Stimulated activated CD4-positive, alpha-beta T cell treated with anti-CD3 and anti-CD28 coated beads, Interleukin-15, amount 100 ng/mL, for 1 hour (primary cell): ENCODE results near the gene ADPRH.
"Not testable (repeated sequence)": the region's sequence is repeated elsewhere in the genome, so short reads cannot be mapped to it uniquely, and the experiment has no call there.

Experiments
- DNase-seq, 2 donors: peaks; one replicate each; pipeline ENCODE4 v3.0.0-alpha.2; 2020; ENCODE audit warnings: low read depth in 1 of 2, low spot score in 1 of 2

ADPRH gene

DNA sequence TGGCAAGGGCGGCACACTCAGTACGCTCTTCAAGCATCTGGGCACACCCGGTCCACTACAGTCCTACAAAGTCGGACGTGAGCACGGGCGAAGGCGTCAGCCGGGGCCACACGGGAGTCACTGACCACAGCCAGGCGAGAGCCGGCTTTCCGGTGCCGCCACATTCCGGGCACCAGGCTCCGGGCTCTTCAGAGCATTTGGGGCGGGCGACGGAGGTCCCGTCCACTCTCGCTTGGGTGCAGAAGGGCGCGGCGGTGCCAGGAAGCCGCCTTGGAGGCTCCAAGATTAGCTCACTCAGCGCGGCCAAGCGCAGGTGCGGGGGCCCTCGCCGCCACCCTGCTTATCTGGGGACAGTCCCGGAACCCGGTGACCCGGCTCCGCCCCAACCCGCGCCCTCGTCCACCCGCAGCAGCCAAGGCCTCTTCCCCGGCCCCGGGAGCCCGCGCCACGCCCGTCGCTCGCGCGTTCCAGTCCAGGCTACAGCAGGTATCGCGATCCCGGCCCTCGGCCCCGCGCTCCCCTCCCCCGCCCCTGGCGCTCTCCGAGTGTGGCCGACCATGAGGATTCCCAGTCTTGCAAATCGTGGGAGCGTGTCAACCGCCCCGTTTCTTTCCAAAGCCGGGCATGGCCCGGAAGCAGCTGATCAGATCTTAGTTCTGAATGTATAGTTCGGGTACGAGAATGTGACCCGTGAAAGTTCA, at the start of gene ADPRH:
Gene ADPRH (plus strand): TSS at position 127 of the 701 bp plus-strand sequence. CDS start 2,678 bp downstream, outside the sequence.
- peak; percentile 17 to 36 for DNase-seq

DNA sequence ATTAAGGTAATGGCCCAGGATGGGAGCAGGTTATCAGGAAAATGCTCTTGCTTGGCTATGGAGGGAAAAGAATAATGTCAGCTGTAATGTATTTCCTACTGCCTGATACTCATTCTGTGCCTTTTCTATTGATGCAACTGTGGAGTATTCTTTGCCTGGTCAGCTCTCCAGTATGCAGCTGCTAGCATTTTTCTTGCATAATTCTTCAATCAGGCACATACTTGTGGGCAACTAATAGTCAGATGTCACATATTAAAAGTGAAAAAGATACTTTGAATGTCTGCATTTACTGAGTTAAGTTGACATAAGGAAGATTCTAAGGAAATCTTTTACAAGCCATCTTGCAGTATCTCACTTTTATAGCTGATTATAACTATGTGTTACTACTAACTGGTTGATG, 49.4 kb upstream of the ADPRH start:
- DNase-seq, result no peak

DNA sequence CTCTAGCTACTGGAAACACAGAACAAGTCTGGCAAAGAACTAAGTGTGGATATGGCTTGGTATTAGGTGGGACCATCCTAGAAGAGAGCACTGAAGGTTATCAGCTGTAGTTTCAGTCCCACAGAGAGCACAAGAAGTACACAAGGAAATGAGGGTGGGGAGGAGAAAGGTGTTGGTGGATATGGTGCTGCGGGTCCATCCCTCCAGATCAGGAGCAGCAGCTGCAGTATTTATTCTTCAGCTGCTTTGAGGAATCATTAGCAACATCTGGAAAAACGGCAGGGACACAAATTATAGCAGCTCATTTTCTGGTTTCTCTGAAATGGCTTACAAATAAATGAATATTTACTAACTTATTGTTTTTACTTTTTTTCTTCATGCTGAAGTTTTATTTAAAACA, 48.8 kb upstream of the ADPRH start:
- no peak for DNase-seq

DNA sequence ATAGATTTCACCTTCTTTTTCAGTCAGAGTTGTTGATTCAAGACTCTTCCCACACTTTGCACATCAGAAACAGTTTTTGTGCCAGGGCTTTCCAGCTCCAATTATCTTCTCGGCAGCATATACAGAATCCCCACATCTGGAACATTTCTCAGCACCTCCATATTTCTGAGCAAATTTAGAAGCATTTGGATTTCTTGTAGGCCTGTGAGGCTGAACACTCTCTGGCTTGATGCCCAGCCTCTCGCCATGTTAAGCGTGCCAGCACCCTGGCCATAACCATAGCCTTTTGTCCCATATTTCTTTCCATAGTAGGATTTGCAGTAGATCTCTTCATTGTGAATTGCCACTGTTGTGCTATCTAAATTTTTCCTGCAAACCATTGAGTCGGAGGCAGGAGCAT, 48.1 kb upstream of the ADPRH start:
- no peak for DNase-seq

DNA sequence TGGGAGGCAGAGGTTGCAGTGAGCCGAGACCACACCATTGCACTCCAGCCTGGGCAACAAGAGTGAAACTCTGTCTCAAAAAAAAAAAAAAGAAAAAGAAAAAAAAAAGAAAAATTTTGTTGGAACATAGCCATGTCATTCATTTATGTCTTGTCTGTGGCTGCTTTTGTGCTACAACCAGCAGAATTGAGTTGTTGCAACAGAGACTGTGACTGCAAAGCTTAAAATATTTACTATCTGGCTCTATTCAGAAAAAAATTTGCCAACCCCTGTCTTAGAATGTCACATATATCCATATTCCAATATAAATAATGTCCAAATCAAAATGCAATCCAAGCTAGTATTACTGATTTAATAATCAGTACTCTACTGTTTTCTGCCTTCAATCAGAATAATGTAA, 45.0 kb upstream of the ADPRH start:
- DNase-seq, result no peak

DNA sequence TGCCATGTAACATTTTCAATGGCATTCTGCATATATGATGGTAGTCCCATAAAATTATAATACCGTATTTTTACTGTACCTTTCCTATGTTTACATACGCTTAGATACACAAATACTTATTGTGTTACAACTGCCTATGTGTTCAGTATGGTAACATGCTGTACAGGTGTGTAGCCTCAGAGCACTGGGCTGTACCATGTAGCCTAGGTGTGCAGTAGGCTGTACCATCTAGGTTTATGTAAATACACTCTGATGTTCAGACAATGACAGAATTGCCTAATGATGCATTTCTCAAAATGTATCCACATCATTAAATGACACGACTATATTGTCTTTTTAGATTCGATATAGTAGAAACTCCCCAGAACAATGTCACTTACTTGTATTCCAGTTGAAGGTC, 42.5 kb upstream of the ADPRH start:
- DNase-seq, result no peak

DNA sequence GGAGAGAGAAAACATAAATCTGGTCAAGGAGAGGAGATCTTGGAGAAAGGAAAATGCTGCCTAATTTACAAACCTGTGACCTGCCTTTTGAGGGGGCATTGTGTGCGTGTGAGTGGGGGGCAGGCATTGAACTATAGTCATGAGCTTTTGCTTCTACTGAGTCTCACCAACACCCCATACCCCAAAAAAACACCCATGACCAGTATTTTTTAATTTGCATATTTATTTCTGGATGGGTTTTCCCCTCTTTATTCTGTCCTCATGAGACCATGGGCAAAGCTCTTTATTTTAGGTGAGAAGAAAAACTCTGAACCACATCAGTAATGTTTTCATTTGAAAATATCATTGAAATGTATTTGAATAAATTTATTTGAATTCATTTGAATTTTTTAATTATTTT, 40.5 kb upstream of the ADPRH start:
- DNase-seq, result no peak

DNA sequence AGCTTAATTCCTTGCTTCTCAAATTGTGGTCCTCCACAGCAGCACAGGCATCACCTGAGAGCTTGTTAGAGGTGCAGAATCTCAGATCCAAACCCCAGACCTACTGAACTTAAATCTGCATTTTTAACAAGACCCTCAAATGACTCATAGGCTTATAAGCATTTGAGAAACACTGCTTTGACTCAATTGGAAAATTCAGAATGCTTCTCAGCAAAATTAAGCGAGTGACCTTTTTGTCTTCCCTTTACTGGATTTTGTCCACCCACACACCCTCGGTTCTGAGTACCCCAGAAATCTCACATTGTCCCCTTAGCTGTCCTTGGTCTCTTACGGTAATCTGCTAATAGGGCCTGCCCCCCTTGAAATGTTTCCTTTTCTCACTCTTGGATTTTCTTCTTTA, 37.7 kb upstream of the ADPRH start:
- no peak for DNase-seq

DNA sequence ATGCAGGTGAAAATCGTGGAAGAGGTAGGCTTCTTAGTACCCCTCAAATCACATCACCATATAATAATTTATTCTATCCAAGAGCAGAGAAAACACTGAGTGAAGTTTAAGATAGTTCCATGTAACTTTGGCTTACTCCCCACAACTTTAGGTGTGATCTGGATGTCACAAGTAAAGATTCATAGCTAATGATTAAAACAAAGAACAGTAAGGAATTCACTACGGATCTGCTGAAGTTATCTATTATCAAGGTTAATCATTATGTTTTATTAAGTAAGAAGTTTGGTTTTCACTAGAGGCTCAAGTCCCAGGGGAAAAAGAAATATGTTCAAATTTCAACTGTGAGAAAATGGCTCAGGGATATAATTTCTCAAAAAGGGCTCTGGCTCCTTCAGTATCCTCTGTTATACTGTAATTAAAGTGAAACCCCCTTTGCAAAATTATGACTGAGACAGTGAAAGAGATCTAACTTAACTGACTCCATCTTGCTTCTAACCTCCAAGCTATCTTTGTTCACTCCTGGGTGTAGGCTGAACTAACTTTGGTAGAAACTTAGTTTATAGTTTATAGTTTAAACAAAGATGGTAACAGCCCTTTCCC, 37.0 kb upstream of the ADPRH start:
- no peak for DNase-seq

DNA sequence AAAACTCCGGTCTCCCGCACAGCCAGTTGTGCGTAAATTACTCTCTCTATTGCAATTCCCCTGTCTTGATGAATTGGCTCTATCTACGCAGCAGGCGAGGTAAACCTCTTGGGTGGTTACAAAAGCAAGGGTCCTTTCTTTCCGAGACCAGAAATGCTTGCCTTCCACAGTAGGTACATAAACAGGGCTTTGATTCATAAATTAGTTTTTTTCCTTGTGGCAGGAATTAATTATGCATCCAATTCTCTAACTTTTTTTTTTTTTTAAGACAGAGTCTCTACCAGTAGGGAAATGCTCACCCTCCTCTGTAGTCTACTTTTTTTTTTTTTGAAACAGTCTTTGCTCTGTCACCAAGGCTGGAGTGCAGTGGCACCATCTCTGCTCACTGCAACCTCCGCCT, 36.1 kb upstream of the ADPRH start:
- no peak for DNase-seq

DNA sequence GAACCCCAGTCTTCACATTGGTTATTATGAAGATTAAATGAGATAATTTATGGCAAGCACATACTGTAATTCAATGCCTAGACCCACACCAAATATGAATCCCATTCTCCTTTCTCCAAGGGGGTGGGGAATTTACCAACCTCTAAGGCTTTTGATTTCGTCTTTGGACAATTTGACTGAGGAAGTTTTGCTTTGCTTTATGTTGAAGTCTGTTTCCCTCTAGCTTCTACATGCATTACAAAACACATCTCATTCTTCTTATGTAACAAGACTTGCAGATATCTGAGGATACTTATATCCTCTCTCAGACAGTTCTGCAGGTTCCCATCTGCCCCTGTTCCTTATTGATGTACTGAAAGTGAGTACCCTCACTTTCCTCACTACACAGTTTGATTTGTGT, 32.1 kb upstream of the ADPRH start:
- DNase-seq, result no peak

DNA sequence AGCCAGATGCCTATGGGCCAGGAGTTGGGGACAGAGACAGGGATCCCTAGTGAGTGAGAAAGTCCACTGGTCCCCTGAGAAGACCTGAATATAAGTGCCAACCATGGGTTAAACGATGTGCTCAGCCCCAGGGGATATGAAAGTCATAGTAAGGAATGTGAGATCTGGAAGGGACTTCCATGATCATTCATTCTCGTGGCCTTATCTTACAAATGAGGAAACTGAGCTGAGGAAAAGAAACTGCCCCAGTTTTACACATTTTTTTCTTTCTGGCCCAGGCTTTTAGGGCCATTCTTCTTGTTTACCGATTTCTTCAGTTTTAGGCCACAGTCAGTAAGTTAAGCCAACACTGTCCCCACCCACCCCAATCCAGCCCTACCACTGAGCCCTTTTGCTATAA, 31.0 kb upstream of the ADPRH start:
- DNase-seq, result no peak

DNA sequence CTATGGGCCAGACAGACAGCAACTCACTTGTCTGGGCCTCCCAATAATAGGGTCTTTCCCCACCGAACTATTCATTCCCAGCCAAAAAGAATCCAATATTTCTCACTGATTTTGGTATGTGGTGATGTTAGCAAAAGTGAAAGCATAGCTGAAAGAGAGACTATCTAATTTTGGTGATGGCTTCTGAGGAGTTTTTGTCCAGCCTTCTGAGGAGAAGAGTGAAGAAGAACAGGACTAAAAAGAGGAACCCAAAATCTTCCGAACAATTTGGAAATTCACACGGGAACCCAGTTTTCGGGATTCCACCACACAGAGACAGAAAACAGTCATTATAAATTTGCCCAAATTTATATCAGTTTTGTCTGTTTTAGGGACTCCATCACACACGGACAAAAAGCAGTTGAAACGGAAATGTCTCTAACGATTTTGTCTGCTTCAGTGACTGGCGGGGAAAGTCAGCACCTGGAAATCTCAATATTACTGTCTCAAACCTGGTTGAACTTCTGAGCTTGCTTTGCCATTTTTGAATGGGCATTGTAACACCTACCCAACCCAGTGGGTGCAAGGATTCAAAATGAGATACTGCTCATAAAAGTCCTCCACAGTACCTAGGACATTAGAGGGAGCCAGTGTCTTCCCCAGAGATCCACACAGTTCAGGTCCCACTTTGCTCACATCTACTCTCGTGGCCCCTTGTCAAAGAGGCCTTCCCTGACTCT, 28.9 kb upstream of the ADPRH start:
- DNase-seq, result no peak

DNA sequence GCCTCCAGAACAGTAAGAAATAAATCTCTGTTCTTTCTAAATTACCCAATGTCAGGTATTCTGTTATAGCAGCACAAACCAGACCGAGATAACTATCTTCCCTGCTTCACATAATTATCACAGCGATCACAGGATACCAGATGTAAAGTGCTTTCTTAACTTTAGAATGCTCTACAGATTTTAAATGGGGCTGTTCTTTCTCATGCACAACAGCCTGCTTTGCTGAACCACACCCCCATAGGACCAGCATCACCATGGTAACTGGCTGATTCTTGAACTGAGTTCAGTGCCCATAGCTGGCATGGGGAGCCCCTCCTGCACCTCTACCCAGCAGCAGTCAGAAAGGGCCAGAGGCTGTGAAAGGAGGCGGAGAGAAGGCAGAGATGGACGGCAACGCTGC, 27.7 kb upstream of the ADPRH start:
- no peak for DNase-seq

DNA sequence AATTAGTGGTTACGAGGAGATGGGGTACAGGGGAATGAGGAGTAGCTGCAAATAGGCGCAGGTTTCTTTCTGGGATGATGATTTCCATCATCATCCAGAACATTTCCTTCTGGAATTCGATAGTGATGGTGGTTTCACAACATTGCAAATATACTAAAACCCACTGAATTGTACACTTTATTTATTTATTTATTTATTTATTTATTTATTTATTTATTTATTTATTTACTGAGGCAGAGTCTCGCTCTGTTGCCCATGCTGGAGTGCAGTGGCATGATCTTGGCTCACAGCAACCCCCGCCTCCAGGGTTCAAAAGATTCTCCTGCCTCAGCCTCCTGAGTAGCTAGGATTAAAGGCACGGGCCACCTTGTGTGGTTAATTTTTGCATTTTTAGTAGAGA, 26.4 kb upstream of the ADPRH start:
- DNase-seq, result not testable (repeated sequence)

DNA sequence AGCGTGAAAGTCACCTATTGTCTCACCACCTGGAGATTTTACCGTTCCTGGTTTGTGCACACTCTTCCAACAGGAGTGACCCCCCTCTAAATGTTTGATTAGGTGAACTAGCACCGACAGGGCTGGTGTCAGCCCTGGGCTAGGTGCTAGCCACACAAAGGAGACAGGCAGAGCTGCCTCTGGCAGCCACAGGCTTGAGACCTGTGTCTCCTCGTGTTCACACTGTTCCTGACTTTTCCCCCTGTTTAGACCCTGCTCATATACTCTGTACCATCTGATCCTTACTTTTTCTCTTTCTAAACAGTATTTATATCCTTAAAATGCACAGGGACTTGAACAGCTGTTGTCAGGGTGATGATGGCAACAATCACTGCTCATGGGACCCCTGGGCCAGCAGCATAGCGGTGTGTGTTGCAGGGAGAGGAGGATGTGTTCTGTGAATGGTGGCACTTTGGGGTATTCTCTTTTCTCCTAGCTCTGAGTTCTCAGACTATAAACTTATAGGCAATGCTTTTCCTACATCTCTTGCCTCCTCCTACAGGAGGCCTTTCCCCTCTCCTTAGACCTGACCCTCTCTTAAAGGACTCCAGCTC, 25.4 kb upstream of the ADPRH start:
- no peak for DNase-seq

DNA sequence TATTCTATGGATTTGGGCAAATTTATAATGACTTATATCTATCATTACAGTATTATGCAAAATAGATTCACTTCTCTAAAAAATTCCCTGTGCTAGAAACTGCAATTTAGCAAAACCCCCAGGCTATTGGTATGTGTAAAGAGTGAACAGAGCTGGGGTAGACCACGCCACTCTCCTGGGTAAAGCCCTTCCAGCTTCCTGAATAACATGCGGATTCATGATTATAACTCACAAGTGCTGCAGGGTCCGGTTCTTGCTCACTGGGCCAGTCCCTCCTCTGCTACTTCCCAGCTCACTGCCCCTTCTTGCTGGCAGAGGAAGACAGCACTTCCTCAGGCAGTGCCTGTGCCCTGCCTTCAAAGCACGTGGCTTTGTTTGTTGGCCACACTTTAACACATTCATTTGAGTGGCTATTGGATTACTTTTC, 24.0 kb upstream of the ADPRH start:
- no peak for DNase-seq

DNA sequence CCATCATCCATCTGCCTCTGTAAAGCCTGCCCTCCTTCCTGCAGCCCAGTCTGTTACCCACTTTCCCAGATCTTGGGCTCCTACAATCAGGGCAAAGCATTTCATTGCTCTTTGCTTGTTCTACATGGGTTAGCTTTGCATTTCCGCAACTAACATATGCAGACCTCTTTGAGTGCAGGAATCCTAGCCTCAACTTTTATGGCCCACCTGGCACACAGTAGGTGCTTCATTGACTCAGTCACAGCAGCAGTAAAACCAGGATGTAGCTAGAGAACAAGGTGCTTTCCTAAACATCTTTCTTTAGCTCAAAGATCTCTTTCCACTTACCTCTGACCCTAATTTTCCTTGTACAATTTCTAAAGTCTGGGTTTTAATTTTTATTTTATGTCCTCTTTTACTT, 23.4 kb upstream of the ADPRH start:
- DNase-seq, result no peak

DNA sequence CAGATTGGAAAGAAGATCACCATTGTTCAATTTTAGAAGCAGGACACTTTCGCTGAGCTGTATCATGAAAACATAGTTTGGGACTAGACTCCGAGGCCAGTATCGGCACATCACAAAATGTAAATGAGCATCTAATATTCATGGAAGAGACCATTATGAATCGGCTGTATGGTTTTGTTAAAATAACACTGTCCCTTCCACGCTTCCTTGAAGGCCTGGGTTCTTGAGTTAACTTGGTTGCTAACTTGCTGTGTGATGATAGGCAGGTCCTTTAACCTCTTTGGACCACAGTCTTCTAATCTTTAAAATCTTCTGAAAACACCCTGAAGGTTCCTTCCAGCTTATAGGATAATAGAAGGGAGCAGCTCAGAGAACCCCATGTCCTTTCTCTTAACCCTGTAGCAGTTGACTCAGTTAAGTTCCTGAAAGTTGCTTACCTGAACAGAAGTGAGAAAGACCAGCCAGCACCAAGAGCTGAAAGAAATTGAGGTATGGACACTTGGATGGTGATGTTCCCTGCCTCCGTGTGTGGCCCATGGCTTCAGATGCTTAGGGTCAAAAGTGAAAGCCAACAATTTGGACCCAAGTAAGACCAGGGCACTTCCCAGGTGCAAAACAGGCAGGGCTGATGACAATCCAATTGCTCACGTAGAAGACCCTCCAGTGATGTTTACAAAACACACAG, 22.0 kb upstream of the ADPRH start:
- no peak for DNase-seq

DNA sequence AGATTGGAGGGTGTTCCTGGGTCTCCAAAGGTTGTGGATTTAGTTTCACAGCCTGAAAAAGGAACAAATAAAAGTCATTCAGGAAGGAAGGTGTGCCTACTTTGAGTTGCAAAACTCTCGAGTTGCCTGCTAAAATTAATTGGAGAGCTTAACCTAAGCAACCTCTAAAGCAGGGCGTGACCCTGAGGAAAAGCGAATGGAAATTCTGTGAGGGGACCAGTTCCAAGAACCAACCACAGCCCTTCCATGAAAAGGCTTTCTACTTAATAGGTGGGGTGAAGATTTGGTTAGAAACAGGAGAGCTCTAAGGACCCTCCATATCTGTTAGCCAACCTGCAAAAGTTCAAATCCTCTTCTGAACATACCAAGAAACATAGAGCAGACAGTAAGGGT, 21.4 kb upstream of the ADPRH start:
- DNase-seq, result no peak

DNA sequence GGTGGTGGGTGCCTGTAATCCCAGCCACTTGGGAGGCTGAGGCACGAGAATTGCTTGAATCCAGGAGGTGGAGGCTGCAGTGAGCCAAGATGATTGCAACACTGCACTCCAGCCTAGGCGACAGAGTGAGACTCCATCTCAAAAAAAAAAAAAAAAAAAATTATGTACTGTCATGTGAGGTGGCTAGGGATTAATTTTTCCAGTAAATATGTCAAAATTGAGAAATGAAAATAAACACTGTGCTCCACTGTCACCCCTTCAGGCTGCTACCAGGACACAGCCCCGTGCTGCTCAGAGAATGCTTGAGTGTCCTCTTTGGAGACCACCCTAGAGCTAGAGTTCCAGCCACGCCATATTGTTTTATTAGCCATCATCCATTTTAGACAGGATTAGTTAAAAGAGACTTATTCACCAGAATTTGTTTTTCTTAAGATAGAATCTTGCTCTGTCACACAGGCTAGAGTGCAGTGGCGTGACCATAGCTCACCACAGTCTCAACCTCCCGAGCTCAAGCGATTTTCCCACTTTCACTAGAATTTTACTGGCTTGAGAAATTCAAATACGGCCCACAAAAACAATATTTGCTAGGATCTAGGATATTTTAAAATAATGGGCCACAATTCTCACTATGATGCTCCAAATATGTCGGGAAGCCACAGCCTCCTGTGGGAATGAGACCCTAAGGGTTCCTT, 20.5 kb upstream of the ADPRH start:
- no peak for DNase-seq
